ENCODE measurements around the gene SMAD3. TPM values are rescaled to one million over a fixed set of nuclear protein-coding genes. Genes with fewer than 3 reads are reported as not detected.

Gene SMAD3
- total and polyA plus RNA-seq, 10 of the 15 experiments (the other 5 are each of a cell fraction or from before 2014, with no cell fraction given), result 5.6 to 43.2 (median 16.0) TPM

GRCh38 chr15:67019884-67020520 is 45.4 kb upstream of the SMAD3 start:
- in situ Hi-C loops (cut with MboI) (no loop called here), intact Hi-C loops (cut with micrococcal nuclease; ENCODE audit: unreplicated experiment) (no loop called here)
- WGBS (ENCODE audit: insufficient coverage, insufficient replicate concordance, low lambda C conversion rate, missing lambda C conversion rate), result 40% methylated on average over 5 of the region's 5 CpGs
- ATAC-seq (no peak), DNase-seq (ENCODE audit: low read depth, low spot score) (no peak), FAIRE-seq (no peak)
- H4K20me1 ChIP-seq (ENCODE audit: control insufficient read depth, insufficient read depth), result no peaks in the 10 kb centered on the region
- no peaks in the 10 kb centered on the region for H3K27me3 ChIP-seq (replicated peaks in 1 of 2; ENCODE audit: control insufficient read depth in 2 of 2, insufficient read depth in 2 of 2, low read length in 1 of 2)
- CTCF ChIA-PET, result no interaction called here
- no peaks in the 10 kb centered on the region for H3K9me3 ChIP-seq (replicated peaks; ENCODE audit: control insufficient read depth, insufficient read depth, low read length)
- SMC1A ChIA-PET (ENCODE audit: uncharacterized antibody, unreplicated experiment), result no interaction called here
- TF ChIP-seq PML (IDR thresholded peaks at IDR 0.05; ENCODE audit: low read length), result no peak
- TF ChIP-seq FOXK2 (IDR thresholded peaks at IDR 0.05), result no peak
- no peak for TF ChIP-seq USF2 (IDR thresholded peaks at IDR 0.05; ENCODE audit: borderline replicate concordance, low read depth, low read length)
- no peak for TF ChIP-seq E4F1 (IDR thresholded peaks at IDR 0.05; ENCODE audit: borderline replicate concordance, partially characterized antibody)
- no peak for TF ChIP-seq WRNIP1 (IDR thresholded peaks at IDR 0.05; ENCODE audit: borderline replicate concordance, low read depth, low read length)
- no peak for TF ChIP-seq HDAC2 (IDR thresholded peaks at IDR 0.05)
- TF ChIP-seq IRF5 (IDR thresholded peaks at IDR 0.05; ENCODE audit: borderline replicate concordance), result no peak
- no peak for TF ChIP-seq KAT2A (conservative IDR thresholded peaks at IDR 0.05; ENCODE audit: control insufficient read depth, low read depth, low read length)
- no peak for TF ChIP-seq NR2C2 (IDR thresholded peaks at IDR 0.05; ENCODE audit: borderline replicate concordance, control insufficient read depth, insufficient read length, low read depth)
- no peak for TF ChIP-seq POLR2AphosphoS5 (IDR thresholded peaks at IDR 0.05; ENCODE audit: low read length)
- TF ChIP-seq E2F8 (IDR thresholded peaks at IDR 0.05; ENCODE audit: low read depth, partially characterized antibody), result no peak
- TF ChIP-seq YY1 (IDR thresholded peaks at IDR 0.05; ENCODE audit: low read depth, low read length), result no peak
- no peak for TF ChIP-seq RELA (IDR thresholded peaks at IDR 0.05; ENCODE audit: borderline replicate concordance, partially characterized antibody)
- POLR2A ChIA-PET, result no interaction called here
- no peak overlapping the region for H3K9ac ChIP-seq (ENCODE audit: control insufficient read depth, insufficient read depth, low read length)
- no peaks in the 10 kb centered on the region for H3K79me2 ChIP-seq (ENCODE audit: control insufficient read depth, insufficient read depth, low read length)
- RAD21 ChIA-PET (ENCODE audit: unreplicated experiment), result interaction anchor here (1.4 to 2.4 kb wide), 2 partner anchors 11 to 61 kb away, joined by 5 to 6 read pairs; no protein-coding TSS in a partner anchor
- H3K4me3 ChIP-seq, result no peak overlapping the region
- H3K4me2 ChIP-seq (ENCODE audit: control insufficient read depth, insufficient read depth), result no peak overlapping the region
- peaks cover 9% of the 10 kb centered on the region for H3K4me1 ChIP-seq (ENCODE audit: control insufficient read depth, insufficient read depth, low read length)
- no peak overlapping the region for H2AFZ ChIP-seq (ENCODE audit: control insufficient read depth, low read depth, low read length)
- no TSS peak for BruUV-seq (replicated peaks)
- no peak overlapping the region for H3K27ac ChIP-seq (ENCODE audit: control insufficient read depth, insufficient read depth)
- H3K36me3 ChIP-seq (ENCODE audit: control insufficient read depth in 2 of 2, insufficient read depth in 2 of 2, low read length in 1 of 2), result no peaks in the 10 kb centered on the region
